Fibroblast of mammary gland (primary cell): ENCODE data around the gene RPH3AL.

Experiments used
- DNase-seq: peaks from one replicate; pipeline ENCODE4 v3.0.0-alpha.2; 2010; ENCODE audit warnings: low read depth
- H3K4me3 ChIP-seq: 2 replicates; pipeline ENCODE4 v1.5.1; 2011; ENCODE audit warnings: low read depth, mild to moderate bottlenecking, low read length, moderate library complexity; ENCODE audit not compliant: control insufficient read depth
- TF ChIP-seq, protein P1 (sequence below): conservative IDR thresholded peaks from 2 replicates; pipeline ENCODE4 v1.5.1; 2011; ENCODE audit warnings: low read depth, low read length, inconsistent platforms; ENCODE audit not compliant: control insufficient read depth, insufficient read depth

The RPH3AL gene

DNA sequence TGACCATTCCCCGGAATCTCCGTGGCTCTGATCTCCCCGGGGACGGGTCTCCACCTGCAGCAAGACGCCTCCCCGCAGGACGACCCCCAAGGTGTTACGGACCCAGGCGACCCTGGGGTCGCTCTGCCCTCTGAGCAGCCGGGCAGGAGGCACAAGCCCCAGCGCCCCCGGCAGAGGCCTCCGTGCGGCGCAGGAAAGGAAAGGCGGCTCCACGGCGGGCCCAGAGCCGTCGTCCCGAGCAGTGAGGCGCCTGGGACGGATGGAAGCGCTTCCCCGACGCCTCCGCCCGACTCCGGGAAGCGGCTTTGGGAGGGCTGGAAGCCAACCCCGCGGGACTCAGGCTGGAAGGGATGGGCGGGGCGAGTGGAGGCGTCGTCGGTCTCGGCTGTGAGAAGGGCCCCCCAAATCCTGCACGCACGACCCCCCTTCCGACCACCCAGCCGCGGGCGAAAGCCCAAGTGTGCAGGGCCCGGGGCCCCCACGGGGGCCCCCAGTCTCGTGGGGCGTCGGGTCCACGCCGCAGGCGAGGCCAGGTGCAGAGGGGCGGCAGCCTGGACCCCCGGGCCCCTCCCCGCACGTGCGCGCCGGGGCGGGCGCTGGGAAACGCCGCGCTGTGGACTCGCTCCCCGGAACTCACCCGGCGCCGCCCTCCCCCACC is 32.7 kb upstream of the RPH3AL start:
- DNase-seq = no peak
- H3K4me3 ChIP-seq = peak overlapping the region; percentile 6
- TF ChIP-seq, protein P1, sequence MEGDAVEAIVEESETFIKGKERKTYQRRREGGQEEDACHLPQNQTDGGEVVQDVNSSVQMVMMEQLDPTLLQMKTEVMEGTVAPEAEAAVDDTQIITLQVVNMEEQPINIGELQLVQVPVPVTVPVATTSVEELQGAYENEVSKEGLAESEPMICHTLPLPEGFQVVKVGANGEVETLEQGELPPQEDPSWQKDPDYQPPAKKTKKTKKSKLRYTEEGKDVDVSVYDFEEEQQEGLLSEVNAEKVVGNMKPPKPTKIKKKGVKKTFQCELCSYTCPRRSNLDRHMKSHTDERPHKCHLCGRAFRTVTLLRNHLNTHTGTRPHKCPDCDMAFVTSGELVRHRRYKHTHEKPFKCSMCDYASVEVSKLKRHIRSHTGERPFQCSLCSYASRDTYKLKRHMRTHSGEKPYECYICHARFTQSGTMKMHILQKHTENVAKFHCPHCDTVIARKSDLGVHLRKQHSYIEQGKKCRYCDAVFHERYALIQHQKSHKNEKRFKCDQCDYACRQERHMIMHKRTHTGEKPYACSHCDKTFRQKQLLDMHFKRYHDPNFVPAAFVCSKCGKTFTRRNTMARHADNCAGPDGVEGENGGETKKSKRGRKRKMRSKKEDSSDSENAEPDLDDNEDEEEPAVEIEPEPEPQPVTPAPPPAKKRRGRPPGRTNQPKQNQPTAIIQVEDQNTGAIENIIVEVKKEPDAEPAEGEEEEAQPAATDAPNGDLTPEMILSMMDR = no peak

DNA sequence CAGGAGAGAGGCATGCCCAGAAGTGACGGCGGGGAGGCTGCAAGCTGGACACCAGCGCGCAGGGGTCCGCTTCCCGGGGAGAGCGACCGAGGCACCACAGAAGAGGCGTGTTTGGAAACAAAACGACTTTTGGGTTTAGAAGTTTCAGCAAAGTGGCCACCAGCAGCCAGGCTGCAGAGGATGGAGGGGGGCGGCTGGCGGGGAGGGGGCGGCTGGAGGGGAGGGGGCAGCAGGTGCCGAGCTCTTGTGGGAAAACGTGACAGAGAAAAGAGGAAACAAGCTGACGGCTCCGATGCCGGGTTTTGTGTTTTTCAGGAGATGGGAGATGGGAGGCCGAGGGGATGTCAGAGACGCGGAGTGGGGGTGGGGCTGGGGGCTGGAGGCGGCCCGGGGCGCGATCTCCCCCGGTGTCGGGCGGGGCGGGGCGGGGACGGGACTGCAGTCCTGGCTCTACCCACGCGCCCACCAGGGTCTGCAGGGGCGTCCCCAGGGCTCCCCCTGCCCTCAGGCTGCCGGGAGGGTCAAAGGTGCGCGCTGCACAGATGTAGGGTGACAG is 32.1 kb upstream of the RPH3AL start:
- H3K4me3 ChIP-seq = no peak overlapping the region
- TF ChIP-seq, protein P1 = no peak
- no peak for DNase-seq

DNA sequence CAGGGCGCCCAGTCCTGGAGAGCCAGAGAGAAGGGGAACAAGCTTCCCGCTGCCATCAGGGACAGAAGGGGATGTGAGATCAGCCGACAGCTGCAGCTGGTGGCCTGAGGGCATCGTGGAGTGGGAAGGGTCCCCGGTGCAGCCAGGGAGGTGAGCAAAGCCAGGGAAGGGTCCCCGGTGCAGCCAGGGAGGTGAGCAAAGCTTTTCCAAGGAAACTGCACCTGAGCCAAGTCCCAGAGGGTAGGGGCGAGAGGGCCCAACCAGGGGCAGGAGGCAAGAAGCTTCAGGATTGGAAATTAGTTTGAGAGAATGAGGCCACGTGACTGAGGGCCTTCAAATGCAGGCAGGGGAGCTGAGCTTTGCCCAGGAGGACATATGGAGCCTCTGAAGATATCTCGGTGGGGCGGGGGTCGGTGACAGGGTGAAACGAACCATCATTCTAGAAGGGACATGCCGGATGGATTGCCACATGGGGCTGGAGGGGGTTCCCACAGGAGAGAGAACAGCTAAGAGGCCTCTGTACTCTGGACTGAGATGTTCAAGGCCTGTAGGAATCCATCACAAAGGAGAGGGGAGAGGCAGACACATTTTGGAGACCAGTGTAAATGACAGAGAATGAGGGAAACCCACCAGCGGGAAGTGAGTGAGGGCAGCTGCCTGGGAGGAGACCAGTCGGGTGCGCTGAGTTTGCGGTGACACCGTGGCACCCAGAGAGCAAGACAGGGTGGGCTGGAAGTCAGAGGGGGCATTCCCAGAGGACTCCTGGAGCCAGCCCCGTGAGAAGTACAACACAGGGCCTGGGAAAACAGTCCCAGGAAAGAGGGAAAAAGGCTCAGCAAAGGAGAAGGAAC is 31.4 kb upstream of the RPH3AL start:
- DNase-seq = no peak
- TF ChIP-seq, protein P1 = no peak
- no peak overlapping the region for H3K4me3 ChIP-seq

DNA sequence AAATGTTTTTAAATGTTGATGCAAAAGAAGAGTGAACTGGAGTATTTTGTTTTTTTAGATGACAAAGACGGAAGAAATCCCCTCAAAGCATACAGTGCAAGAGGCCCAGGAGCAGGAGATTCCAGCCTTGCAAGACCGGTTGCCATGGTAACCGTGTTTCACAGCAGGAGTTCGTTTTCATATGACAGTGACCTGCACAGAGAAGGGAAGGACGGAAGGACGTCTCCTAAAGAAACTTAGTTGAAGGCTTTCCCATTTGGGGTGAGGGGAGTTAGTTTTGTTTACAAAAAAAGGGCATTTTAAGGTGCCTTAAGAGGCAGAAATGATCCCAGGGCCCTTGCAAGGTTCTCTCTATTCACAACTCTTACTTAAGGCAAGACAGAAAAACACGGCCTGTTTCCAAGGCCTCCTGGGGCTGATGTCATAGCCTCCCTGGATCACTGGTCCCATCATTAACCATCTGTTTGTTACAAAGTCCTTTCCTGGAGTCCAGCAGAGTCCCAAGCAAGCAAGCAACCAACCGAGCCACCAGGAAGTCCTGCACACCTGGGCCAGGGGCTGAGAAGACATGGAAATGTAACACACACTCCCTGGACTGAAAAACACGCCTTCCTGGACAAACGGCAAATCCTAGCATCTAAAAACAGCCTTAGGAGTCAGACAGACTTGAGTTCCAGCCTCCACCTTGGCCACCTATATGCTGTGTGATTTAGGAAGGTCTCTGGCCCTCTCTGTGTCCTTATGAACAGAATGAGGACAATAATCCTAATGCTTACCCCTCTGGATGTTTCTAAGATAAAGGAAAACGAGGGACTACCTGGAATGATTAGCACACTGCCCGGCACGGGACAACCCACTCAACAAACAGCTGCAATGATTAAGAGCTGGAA is 30.3 kb upstream of the RPH3AL start:
- H3K4me3 ChIP-seq = no peak overlapping the region
- no peak for DNase-seq
- TF ChIP-seq, protein P1 = no peak

DNA sequence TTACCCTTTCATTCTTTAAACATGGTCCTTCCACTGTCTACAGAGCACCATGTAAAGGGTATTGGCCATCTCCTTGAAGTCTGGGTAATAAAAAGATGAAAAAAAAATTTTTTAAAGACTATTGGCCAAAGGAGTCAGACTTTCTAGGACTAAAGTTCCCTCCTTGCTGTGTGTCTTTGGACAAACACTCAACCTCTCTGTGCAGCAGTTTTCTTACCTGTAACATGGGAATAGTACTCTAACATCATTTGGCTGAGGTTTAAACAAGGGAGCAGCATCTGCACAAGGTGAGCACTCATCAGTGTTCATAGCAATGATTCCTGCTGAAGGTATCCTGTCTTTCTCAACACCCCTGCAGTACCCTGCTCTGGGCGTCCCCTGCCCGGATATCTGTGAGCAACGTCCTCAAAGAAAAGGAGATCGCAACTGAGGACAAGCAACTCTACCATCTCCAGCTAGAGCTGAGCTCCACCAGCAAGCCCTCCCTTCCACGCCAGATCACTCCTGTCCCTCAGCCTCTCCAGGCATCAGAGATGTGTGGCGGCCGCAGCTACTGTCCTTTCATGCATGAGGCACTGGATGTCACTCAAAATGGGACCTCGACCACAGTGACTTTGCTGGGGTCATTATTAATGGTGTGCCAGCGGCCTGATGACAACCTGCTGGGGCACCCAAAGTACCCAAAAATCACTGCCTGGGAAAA is 29.5 kb upstream of the RPH3AL start:
- DNase-seq = no peak
- H3K4me3 ChIP-seq = no peak overlapping the region
- TF ChIP-seq, protein P1 = no peak

DNA sequence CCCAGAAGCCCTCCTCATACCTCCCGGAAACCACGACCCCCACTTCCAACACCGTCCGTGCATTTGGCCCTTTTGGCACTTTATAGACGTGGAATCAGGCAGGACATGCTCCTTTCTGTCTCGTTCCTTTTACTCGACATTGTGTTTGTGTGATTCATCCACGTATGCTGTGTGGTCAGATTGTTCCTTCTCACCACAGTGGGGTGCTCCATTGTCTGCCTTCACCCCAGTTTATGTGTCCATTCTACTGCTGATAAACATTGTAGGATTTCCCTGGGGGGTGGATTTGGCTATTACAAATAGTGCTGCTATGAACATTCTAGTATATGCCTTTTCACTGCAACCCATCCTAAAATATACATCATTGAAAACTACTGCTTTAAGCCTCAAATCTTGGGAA is 28.9 kb upstream of the RPH3AL start:
- TF ChIP-seq, protein P1 = no peak
- no peak for DNase-seq
- H3K4me3 ChIP-seq = no peak overlapping the region
